ENCODE data around the gene SMG7.

- no peak for TF ChIP-seq CTCF (IDR thresholded peaks at IDR 0.05; ENCODE audit: low read depth, low read length)
- no peak for TF ChIP-seq POLR2A (IDR thresholded peaks at IDR 0.05; ENCODE audit: extremely low read depth, insufficient read length)
- TF ChIP-seq MAX (IDR thresholded peaks at IDR 0.05; ENCODE audit: low read depth, low read length), result no peak
- TF ChIP-seq MYC (IDR thresholded peaks at IDR 0.05; ENCODE audit: low read depth, low read length), result no peak
These were observed 8.7 kb downstream of the SMG7 start for GRCh38 chr1:183480971-183481441.

Data from NB4 (cell line).